Measurements from ENCODE around the gene CDC42EP2. TPM values are rescaled to one million over a fixed set of nuclear protein-coding genes. Genes with fewer than 3 reads are reported as not detected.

Gene CDC42EP2
- total and polyA plus RNA-seq, 2 of the 13 experiments (the other 11 are each of a cell fraction or from before 2014, with no cell fraction given), result 2.3 to 7.1 TPM

DNA sequence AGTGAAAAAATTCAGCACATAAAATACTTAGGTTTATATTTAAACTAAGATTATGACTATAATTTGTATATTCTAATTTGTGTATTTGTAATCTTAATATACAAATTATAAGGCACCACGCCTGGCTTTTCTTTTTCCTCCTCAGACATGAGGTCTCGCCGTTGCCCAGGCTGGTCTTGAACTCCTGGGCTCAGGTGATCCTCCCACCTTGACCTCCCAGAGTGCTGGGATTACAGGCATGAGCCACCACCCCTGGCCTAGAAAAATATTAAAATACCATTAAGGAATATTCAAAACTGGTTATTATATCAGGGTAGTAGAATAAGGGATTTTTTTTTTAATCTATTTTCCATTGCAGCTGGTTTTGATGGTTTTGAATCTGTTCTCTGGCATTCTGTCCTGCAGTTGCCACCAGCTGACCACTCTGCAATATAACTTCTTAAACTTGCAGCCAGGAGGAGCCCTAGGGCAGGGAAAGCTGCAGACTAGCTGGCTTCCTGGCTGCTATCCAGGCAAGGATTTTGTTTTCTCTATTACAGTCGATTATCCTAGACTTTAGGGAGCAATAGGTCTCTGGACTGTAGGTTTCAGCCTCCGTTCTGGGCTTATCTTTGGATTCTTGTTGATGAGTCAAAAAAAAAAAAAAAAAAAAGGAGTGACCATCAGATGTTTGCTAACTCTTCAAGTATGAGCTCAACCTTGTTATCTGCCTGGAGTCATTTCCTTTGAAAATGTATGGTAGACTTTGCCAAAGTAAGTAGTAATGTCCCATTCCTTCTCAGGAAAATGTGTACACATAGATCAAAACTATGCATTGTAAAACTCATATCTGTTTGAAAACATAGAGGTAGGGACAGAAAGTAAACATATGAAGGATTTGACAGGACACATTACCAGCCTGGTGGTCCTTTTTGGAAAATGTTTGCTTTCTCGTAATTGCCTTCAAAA is 39.7 kb upstream of the CDC42EP2 start (continued):
- TF ChIP-seq, protein P1, sequence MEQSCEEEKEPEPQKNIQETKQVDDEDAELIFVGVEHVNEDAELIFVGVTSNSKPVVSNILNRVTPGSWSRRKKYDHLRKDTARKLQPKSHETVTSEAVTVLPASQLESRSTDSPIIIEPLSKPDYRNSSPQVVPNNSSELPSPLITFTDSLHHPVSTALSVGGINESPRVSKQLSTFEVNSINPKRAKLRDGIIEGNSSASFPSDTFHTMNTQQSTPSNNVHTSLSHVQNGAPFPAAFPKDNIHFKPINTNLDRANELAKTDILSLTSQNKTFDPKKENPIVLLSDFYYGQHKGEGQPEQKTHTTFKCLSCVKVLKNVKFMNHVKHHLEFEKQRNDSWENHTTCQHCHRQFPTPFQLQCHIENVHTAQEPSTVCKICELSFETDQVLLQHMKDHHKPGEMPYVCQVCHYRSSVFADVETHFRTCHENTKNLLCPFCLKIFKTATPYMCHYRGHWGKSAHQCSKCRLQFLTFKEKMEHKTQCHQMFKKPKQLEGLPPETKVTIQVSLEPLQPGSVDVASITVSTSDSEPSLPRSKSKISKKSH (CRISPR knock-in tag; IDR thresholded peaks at IDR 0.05; ENCODE audit: borderline replicate concordance), result no peak
- peak; percentile 47 for TF ChIP-seq THAP11 (CRISPR knock-in tag; IDR thresholded peaks at IDR 0.05)
- peak; percentile 65 for TF ChIP-seq SAP130 (CRISPR knock-in tag; IDR thresholded peaks at IDR 0.05; ENCODE audit: low read depth)
- peak; percentile 26; the same call in 1 of the 2 replicates for TF ChIP-seq HNF4A (CRISPR knock-in tag; IDR thresholded peaks at IDR 0.05)
- no peak for TF ChIP-seq ZNF280D (CRISPR knock-in tag; IDR thresholded peaks at IDR 0.05)
- peak; percentile 30; the same call in 1 of the 2 replicates for TF ChIP-seq RFXAP (CRISPR knock-in tag; IDR thresholded peaks at IDR 0.05; ENCODE audit: borderline replicate concordance)
- 0 out of 2 replicates have a peak, but pooled peaks have one; percentile 20 for TF ChIP-seq ZNF335 (CRISPR knock-in tag; IDR thresholded peaks at IDR 0.05)
- peak; percentile 24; the same call in 1 of the 2 replicates for TF ChIP-seq TFDP1 (CRISPR knock-in tag; IDR thresholded peaks at IDR 0.05; ENCODE audit: borderline replicate concordance)
- TF ChIP-seq TCF7L2 (IDR thresholded peaks at IDR 0.05; ENCODE audit: low read depth, low read length), result no peak
- no peak for TF ChIP-seq ZNF256 (CRISPR knock-in tag; conservative IDR thresholded peaks at IDR 0.05)
- TF ChIP-seq MIER3 (CRISPR knock-in tag; IDR thresholded peaks at IDR 0.05; ENCODE audit: borderline replicate concordance), result peak; percentile 78; the same call in 1 of the 2 replicates
- peak; percentile 61; the same call in 1 of the 2 replicates for TF ChIP-seq ZKSCAN8 (CRISPR knock-in tag; IDR thresholded peaks at IDR 0.05; ENCODE audit: borderline replicate concordance)
- 0 out of 2 replicates have a peak, but pooled peaks have one; percentile 33 for TF ChIP-seq ZSCAN12 (CRISPR knock-in tag; IDR thresholded peaks at IDR 0.05)
- no peak for TF ChIP-seq HNF1A (IDR thresholded peaks at IDR 0.05; ENCODE audit: low read depth)
- TF ChIP-seq HNF1A (CRISPR knock-in tag; IDR thresholded peaks at IDR 0.05; ENCODE audit: borderline replicate concordance), result peak; percentile 37; the same call in 1 of the 2 replicates
- TF ChIP-seq FOXJ3 (CRISPR knock-in tag; IDR thresholded peaks at IDR 0.05; ENCODE audit: borderline replicate concordance), result peak; percentile 47; the same call in 1 of the 2 replicates
- peak; percentile 41 for TF ChIP-seq CEBPG (CRISPR knock-in tag; IDR thresholded peaks at IDR 0.05)
